IMR-90 (cell line): Measurements from ENCODE around the gene MYO9A. TPM values are rescaled to one million over a fixed set of nuclear protein-coding genes. Genes with fewer than 3 reads are reported as not detected.

ENCODE experiments used
- ATAC-seq: fragments of 200-7000 bp; cut with Tn5 transposase; 2 replicates; pipeline ENCODE4 v1.9.1; 2020; ENCODE audit warnings: low read depth, mild to moderate bottlenecking, moderate library complexity
- BruUV-seq: library from RNA; stranded (reverse); fragments of 400-500 nt; replicated peaks from 2 replicates; lab custom pipeline; 2021; lab: Mats Ljungman, UMichigan
- CTCF ChIA-PET: fragments of 300-600 bp; formaldehyde crosslinking; extraction: SDS; loops from one replicate; lab custom pipeline; 2021; ENCODE audit warnings: antibody characterized with exemption; lab: Yijun Ruan, JAX
- POLR2A ChIA-PET: fragments of 300-600 bp; sonication (Branson Sonifier 250); formaldehyde crosslinking; loops from one replicate; lab custom pipeline; 2022; ENCODE audit warnings: antibody characterized with exemption; ENCODE audit not compliant: unreplicated experiment; lab: Charles Lee
- DNase-seq: peaks from one replicate; pipeline ENCODE4 v3.0.0; 2013
- H2AFZ ChIP-seq: replicated peaks from 2 replicates; pipeline ENCODE3; 2013; ENCODE audit warnings: low read length, mild to moderate bottlenecking; ENCODE audit not compliant: poor library complexity
- H2AK5ac ChIP-seq: 2 replicates; pipeline ENCODE4 v1.6.1; 2013; ENCODE audit warnings: low read depth, low read length, inconsistent platforms
- H2AK9ac ChIP-seq: replicated peaks from 2 replicates; pipeline ENCODE3; 2013; ENCODE audit warnings: mild to moderate bottlenecking, low read depth, low read length, moderate library complexity; ENCODE audit not compliant: poor library complexity
- H2BK120ac ChIP-seq: 2 replicates; pipeline ENCODE4 v1.6.1; 2013; ENCODE audit warnings: low read depth, low read length, inconsistent platforms
- H2BK15ac ChIP-seq: 3 replicates; pipeline ENCODE4 v1.6.1; 2013; ENCODE audit warnings: low read depth, low read length, inconsistent platforms
- H2BK20ac ChIP-seq: 2 replicates; pipeline ENCODE4 v1.6.1; 2013; ENCODE audit warnings: low read depth, mild to moderate bottlenecking, inconsistent platforms, low read length, moderate library complexity
- H2BK5ac ChIP-seq: 2 replicates; pipeline ENCODE4 v1.6.1; 2013; ENCODE audit warnings: mild to moderate bottlenecking, low read depth, low read length, inconsistent platforms; ENCODE audit not compliant: poor library complexity, severe bottlenecking
- H3K14ac ChIP-seq: replicated peaks from 2 replicates; pipeline ENCODE4 v1.6.1; 2013; ENCODE audit warnings: low read depth, low read length, inconsistent platforms
- H3K18ac ChIP-seq: 2 replicates; pipeline ENCODE4 v1.6.1; 2013; ENCODE audit warnings: low read depth, low read length, control low read depth
- H3K23ac ChIP-seq: 2 replicates; pipeline ENCODE4 v1.6.1; 2013; ENCODE audit warnings: low read depth, low read length, inconsistent platforms
- H3K27ac ChIP-seq: 2 replicates; pipeline ENCODE4 v1.5.1; 2013; ENCODE audit warnings: mild to moderate bottlenecking, control low read depth, low read length; ENCODE audit not compliant: insufficient read depth
- H3K27me3 ChIP-seq: 2 replicates; pipeline ENCODE4 v1.6.1; 2013; ENCODE audit warnings: low read length; ENCODE audit not compliant: control insufficient read depth, insufficient read depth
- H3K36me3 ChIP-seq: 2 replicates; pipeline ENCODE4 v1.6.1; 2013; ENCODE audit warnings: low read length, mixed read lengths; ENCODE audit not compliant: control insufficient read depth, insufficient read depth
- H3K4ac ChIP-seq: 2 replicates; pipeline ENCODE4 v1.6.1; 2013; ENCODE audit warnings: low read depth, low read length, inconsistent platforms
- H3K4me1 ChIP-seq: 2 replicates; pipeline ENCODE4 v1.6.1; 2013; ENCODE audit warnings: low read length, mixed read lengths; ENCODE audit not compliant: control insufficient read depth, insufficient read depth
- H3K4me2 ChIP-seq: 2 replicates; pipeline ENCODE4 v1.6.1; 2013; ENCODE audit warnings: low read depth, mild to moderate bottlenecking, control low read depth, low read length, moderate library complexity
- H3K4me3 ChIP-seq: 2 replicates; pipeline ENCODE4 v1.5.1; 2013; ENCODE audit warnings: low read depth, mild to moderate bottlenecking, control low read depth, low read length, moderate library complexity; ENCODE audit not compliant: insufficient read depth
- H3K56ac ChIP-seq: 2 replicates; pipeline ENCODE4 v1.6.1; 2013; ENCODE audit warnings: low read length, inconsistent platforms; ENCODE audit not compliant: insufficient read depth; ENCODE audit errors: extremely low read depth
- H3K79me1 ChIP-seq, 2 experiments: 2 replicates each; pipeline ENCODE4 v1.6.1; 2013; ENCODE audit warnings: low read length in 2 of 2, inconsistent platforms in 1 of 2, low read depth in 1 of 2
- H3K9ac ChIP-seq: 2 replicates; pipeline ENCODE4 v1.6.1; 2013; ENCODE audit warnings: low read depth, low read length, control low read depth
- H3K9me1 ChIP-seq: 2 replicates; pipeline ENCODE4 v1.6.1; 2013; ENCODE audit warnings: low read length, inconsistent platforms; ENCODE audit not compliant: insufficient read depth
- H3K9me3 ChIP-seq: 2 replicates; pipeline ENCODE4 v1.6.1; 2013; ENCODE audit warnings: low read length; ENCODE audit not compliant: control insufficient read depth, insufficient read depth
- H4K20me1 ChIP-seq: 2 replicates; pipeline ENCODE4 v1.6.1; 2013; ENCODE audit warnings: low read length, inconsistent platforms; ENCODE audit not compliant: insufficient read depth
- H4K5ac ChIP-seq: 2 replicates; pipeline ENCODE4 v1.6.1; 2013; ENCODE audit warnings: mild to moderate bottlenecking, low read depth, low read length, control low read depth
- H4K8ac ChIP-seq, 2 experiments: 2 replicates each; pipeline ENCODE4 v1.6.1; 2013; ENCODE audit warnings: low read depth in 2 of 2, low read length in 2 of 2, control low read depth in 1 of 2, inconsistent platforms in 1 of 2
- H4K91ac ChIP-seq: 2 replicates; pipeline ENCODE4 v1.6.1; 2013; ENCODE audit warnings: low read depth, low read length, inconsistent platforms; ENCODE audit not compliant: insufficient read depth
- BHLHE40 ChIP-seq: fragments of 150-350 bp; IDR thresholded peaks from 2 replicates; pipeline ENCODE4 v1.6.1; 2016; ENCODE audit warnings: mild to moderate bottlenecking, low read depth, low read length
- CHD1 ChIP-seq: IDR thresholded peaks from 2 replicates; pipeline ENCODE4 v1.6.1; 2012; ENCODE audit warnings: low read depth, low read length, improper control_type of control experiment
- CTCF ChIP-seq: conservative IDR thresholded peaks from 2 replicates; pipeline ENCODE4 v1.5.1; 2012; ENCODE audit warnings: mild to moderate bottlenecking, low read depth, low read length, improper control_type of control experiment
- ELK1 ChIP-seq: fragments of 150-350 bp; IDR thresholded peaks from 2 replicates; pipeline ENCODE4 v1.6.1; 2016; ENCODE audit warnings: low read depth, mild to moderate bottlenecking, low read length, moderate library complexity, borderline replicate concordance
- FOS ChIP-seq: fragments of 150-350 bp; IDR thresholded peaks from 2 replicates; pipeline ENCODE4 v1.6.1; 2016; ENCODE audit warnings: low read depth, low read length
- MAFK ChIP-seq: IDR thresholded peaks from 2 replicates; pipeline ENCODE4 v1.6.1; 2012; ENCODE audit warnings: low read depth, low read length, improper control_type of control experiment
- MAZ ChIP-seq: IDR thresholded peaks from 2 replicates; pipeline ENCODE4 v1.6.1; 2012; ENCODE audit warnings: low read depth, mild to moderate bottlenecking, low read length, improper control_type of control experiment, moderate library complexity, borderline replicate concordance
- MXI1 ChIP-seq: IDR thresholded peaks from 2 replicates; pipeline ENCODE4 v1.6.1; 2012; ENCODE audit warnings: low read depth, mild to moderate bottlenecking, low read length, moderate library complexity, borderline replicate concordance
- POLR2A ChIP-seq: IDR thresholded peaks from 2 replicates; pipeline ENCODE4 v1.6.1; 2012; ENCODE audit warnings: mild to moderate bottlenecking, low read depth, low read length
- RAD21 ChIP-seq: IDR thresholded peaks from 2 replicates; pipeline ENCODE4 v1.6.1; 2012; ENCODE audit warnings: low read length, improper control_type of control experiment
- RCOR1 ChIP-seq: IDR thresholded peaks from 2 replicates; pipeline ENCODE4 v1.6.1; 2012; ENCODE audit warnings: mild to moderate bottlenecking, low read length, improper control_type of control experiment; ENCODE audit not compliant: insufficient replicate concordance
- RFX5 ChIP-seq: IDR thresholded peaks from 2 replicates; pipeline ENCODE4 v1.8.0; 2012; ENCODE audit warnings: low read depth, mild to moderate bottlenecking, low read length, moderate library complexity
- SMC3 ChIP-seq: fragments of 150-350 bp; IDR thresholded peaks from 2 replicates; pipeline ENCODE4 v1.6.1; 2016; ENCODE audit warnings: low read depth, mild to moderate bottlenecking, antibody characterized with exemption, low read length, moderate library complexity
- WGBS, 2 experiments: methylation state at CpG; one replicate each; pipeline versions ENCODE4 v1.1.5 to v1.1.7; 2013; ENCODE audit warnings: missing lambda C conversion rate in 2 of 2; ENCODE audit not compliant: insufficient read length in 1 of 2; ENCODE audit errors: extremely low coverage in 2 of 2; 5-methylcytosine and 5-hydroxymethylcytosine counted together
- dilution Hi-C: fragments of 300-500 bp; cut with HindIII; formaldehyde crosslinking; loops from one replicate; pipeline ENCODE4 v1.14.3; 2018; ENCODE audit warnings: low sequenced_read_pairs; ENCODE audit not compliant: unreplicated experiment
- in situ Hi-C: fragments of 300-500 bp; cut with MboI; formaldehyde crosslinking; loops from 3 replicates; pipeline ENCODE4 v1.14.3; 2019; ENCODE audit warnings: low sequenced_read_pairs, inconsistent platforms, mixed read lengths
- intact Hi-C: fragments of 100-400 bp; cut with micrococcal nuclease; formaldehyde crosslinking; loops from 2 replicates; pipeline ENCODE4 v1.10.0; 2022
- polyA plus RNA-seq, 3 experiments: library from polyadenylated mRNA; depleted of rRNA; stranded (reverse); fragments of >200 nt; gene quantifications; 2 replicates each; pipeline ENCODE4 v1.2.3, GENCODE V29; 2012; ENCODE audit warnings: low replicate concordance in 1 of 3
- total RNA-seq: library from RNA; depleted of rRNA; stranded (reverse); fragments of >200 nt; gene quantifications from 2 replicates; pipeline ENCODE4 v1.2.3, GENCODE V29; 2012
- TF ChIP-seq, protein P1 (sequence below): fragments of 150-350 bp; IDR thresholded peaks from 2 replicates; pipeline ENCODE4 v1.6.1; 2017; ENCODE audit warnings: mild to moderate bottlenecking, antibody characterized with exemption, low read length, low read depth

Gene MYO9A
- total and polyA plus RNA-seq, 2 of the 4 experiments (the other 2 are of a cell fraction): 6.0 to 49.5 TPM

DNA sequence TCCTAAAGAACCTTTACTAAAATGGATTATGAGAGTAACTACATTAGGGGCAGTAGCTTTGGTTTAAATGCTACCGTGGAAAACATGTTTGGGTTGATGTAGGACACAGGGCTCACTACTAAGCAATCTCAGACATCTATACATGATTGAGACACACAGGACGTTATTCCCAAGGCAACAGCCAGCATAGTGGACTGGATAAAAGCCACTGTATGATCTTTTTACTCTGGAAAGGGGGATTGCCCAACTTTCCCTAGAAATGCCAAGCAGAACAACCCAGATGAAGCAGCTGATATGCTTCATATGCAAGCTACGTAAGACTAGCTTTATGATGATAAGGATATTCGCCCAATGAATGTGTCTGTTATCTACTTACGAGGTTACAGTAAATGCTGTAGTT, 144.6 kb downstream of the MYO9A start:
- in situ Hi-C loops (no loop called here), intact Hi-C loops (no loop called here), dilution Hi-C loops (no loop called here)
- Histone ChIP-seq H2BK20ac (no peak overlapping the region), H3K9ac (no peak overlapping the region), H3K79me1 (peaks cover 0 to 2% of the 10 kb centered on the region in 2 experiments; a peak in 1 of 4 replicates), H2BK5ac (no peak overlapping the region), H2AK9ac (no peak overlapping the region), H3K27me3 (no peaks in the 10 kb centered on the region), H3K56ac (no peak overlapping the region), H4K8ac (no peak overlapping the region), H2BK15ac (no peak overlapping the region), H3K18ac (no peak overlapping the region), H2AFZ (no peak overlapping the region), H2BK120ac (no peak overlapping the region), H3K14ac (no peak overlapping the region), H2AK5ac (no peak overlapping the region), H3K4me3 (no peak overlapping the region), H3K4me2 (no peak overlapping the region), H3K36me3 (peaks cover 4% of the 10 kb centered on the region; the same call in 1 of the 2 replicates), H4K20me1 (no peaks in the 10 kb centered on the region), H3K9me1 (no peaks in the 10 kb centered on the region), H4K91ac (no peak overlapping the region), H3K23ac (no peak overlapping the region), H3K27ac (no peak overlapping the region), H3K9me3 (no peaks in the 10 kb centered on the region), H4K5ac (no peak overlapping the region), H3K4ac (no peak overlapping the region), H3K4me1 (no peaks in the 10 kb centered on the region)
- TF ChIP-seq, protein P1, sequence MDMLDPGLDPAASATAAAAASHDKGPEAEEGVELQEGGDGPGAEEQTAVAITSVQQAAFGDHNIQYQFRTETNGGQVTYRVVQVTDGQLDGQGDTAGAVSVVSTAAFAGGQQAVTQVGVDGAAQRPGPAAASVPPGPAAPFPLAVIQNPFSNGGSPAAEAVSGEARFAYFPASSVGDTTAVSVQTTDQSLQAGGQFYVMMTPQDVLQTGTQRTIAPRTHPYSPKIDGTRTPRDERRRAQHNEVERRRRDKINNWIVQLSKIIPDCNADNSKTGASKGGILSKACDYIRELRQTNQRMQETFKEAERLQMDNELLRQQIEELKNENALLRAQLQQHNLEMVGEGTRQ: no peak
- TF ChIP-seq MAZ (no peak), RAD21 (no peak), CHD1 (no peak), MAFK (no peak), FOS (no peak), MXI1 (no peak), SMC3 (no peak), RFX5 (no peak), ELK1 (no peak), BHLHE40 (no peak), CTCF (no peak), POLR2A (no peak), RCOR1 (no peak)
- DNase-seq (no peak), ATAC-seq (no peak)
- ChIA-PET POLR2A (no interaction called here), CTCF (no interaction called here)
- no TSS peak for BruUV-seq
- no CpG with 5 or more reads among the region's 5 CpGs for WGBS, 2 experiments
